ENCODE results near the gene S100Z.
"Not testable (repeated sequence)": the region's sequence is repeated elsewhere in the genome, so short reads cannot be mapped to it uniquely, and the experiment has no call there.

Gene S100Z

GRCh38 chr5:76822105-76822731 lies 27.6 kb upstream of the S100Z start:
- not testable (repeated sequence) for DNase-seq (ENCODE audit: low read depth in 1 of 2, low spot score in 1 of 2)

- not testable (repeated sequence) for DNase-seq (ENCODE audit: low read depth in 1 of 2, low spot score in 1 of 2)
Observed at GRCh38 chr5:76826416-76826815, 23.4 kb upstream of the S100Z start.

GRCh38 chr5:76831110-76831452 lies 18.7 kb upstream of the S100Z start:
- DNase-seq (ENCODE audit: low read depth in 1 of 2, low spot score in 1 of 2): no peak

- DNase-seq (ENCODE audit: low read depth in 1 of 2, low spot score in 1 of 2): no peak
Observed at GRCh38 chr5:76836181-76836580, 13.6 kb upstream of the S100Z start.

GRCh38 chr5:76836585-76836984 lies 13.2 kb upstream of the S100Z start:
- DNase-seq (ENCODE audit: low read depth in 1 of 2, low spot score in 1 of 2): no peak

- no peak for DNase-seq (ENCODE audit: low read depth in 1 of 2, low spot score in 1 of 2)
Observed at GRCh38 chr5:76838481-76839261, 11.1 kb upstream of the S100Z start.

GRCh38 chr5:76841361-76841760 lies 8.5 kb upstream of the S100Z start:
- no peak for DNase-seq (ENCODE audit: low read depth in 1 of 2, low spot score in 1 of 2)

GRCh38 chr5:76845890-76846289 lies 3.9 kb upstream of the S100Z start:
- no peak for DNase-seq (ENCODE audit: low read depth in 1 of 2, low spot score in 1 of 2)

GRCh38 chr5:76850543-76851145 lies 830 bp downstream of the S100Z start:
- no peak for DNase-seq (ENCODE audit: low read depth in 1 of 2, low spot score in 1 of 2)

- DNase-seq (ENCODE audit: low read depth in 1 of 2, low spot score in 1 of 2): no peak
Observed at GRCh38 chr5:76851728-76852369, 2.0 kb downstream of the S100Z start.

GRCh38 chr5:76852772-76853171 lies 3.0 kb downstream of the S100Z start:
- no peak for DNase-seq (ENCODE audit: low read depth in 1 of 2, low spot score in 1 of 2)

- not testable (repeated sequence) for DNase-seq (ENCODE audit: low read depth in 1 of 2, low spot score in 1 of 2)
Observed at GRCh38 chr5:76853741-76854140, 3.9 kb downstream of the S100Z start.

GRCh38 chr5:76854644-76855043 lies 4.8 kb downstream of the S100Z start:
- DNase-seq (ENCODE audit: low read depth in 1 of 2, low spot score in 1 of 2): no peak

- not testable (repeated sequence) for DNase-seq (ENCODE audit: low read depth in 1 of 2, low spot score in 1 of 2)
Observed at GRCh38 chr5:76855501-76855900, 5.7 kb downstream of the S100Z start.

GRCh38 chr5:76855961-76856360 lies 6.1 kb downstream of the S100Z start:
- DNase-seq (ENCODE audit: low read depth in 1 of 2, low spot score in 1 of 2): no peak

- not testable (repeated sequence) for DNase-seq (ENCODE audit: low read depth in 1 of 2, low spot score in 1 of 2)
Observed at GRCh38 chr5:76856800-76857199, 7.0 kb downstream of the S100Z start.

- DNase-seq (ENCODE audit: low read depth in 1 of 2, low spot score in 1 of 2): no peak
Observed at GRCh38 chr5:76859591-76860247, 9.9 kb downstream of the S100Z start.

- no peak for DNase-seq (ENCODE audit: low read depth in 1 of 2, low spot score in 1 of 2)
Observed at GRCh38 chr5:76861612-76862011, 11.8 kb downstream of the S100Z start.

GRCh38 chr5:76863001-76863400 lies 13.2 kb downstream of the S100Z start:
- DNase-seq (ENCODE audit: low read depth in 1 of 2, low spot score in 1 of 2): no peak

GRCh38 chr5:76866503-76866902 lies 16.7 kb downstream of the S100Z start:
- no peak for DNase-seq (ENCODE audit: low read depth in 1 of 2, low spot score in 1 of 2)

GRCh38 chr5:76867038-76867437 lies 17.2 kb downstream of the S100Z start:
- no peak for DNase-seq (ENCODE audit: low read depth in 1 of 2, low spot score in 1 of 2)

Data from activated CD4-positive, alpha-beta T cell treated with anti-CD3 and anti-CD28 coated beads, Interleukin-2, amount 50 U/mL, for 24 hours (primary cell).